PC-9 (cell line): ENCODE results near the gene BZW2.

Experiments used
- CTCF ChIP-seq: fragments of 200-600 bp; sonication (generic); conservative IDR thresholded peaks from 2 replicates; pipeline ENCODE4 v1.6.1; 2017; ENCODE audit warnings: mixed run types, antibody characterized with exemption, mild to moderate bottlenecking, moderate library complexity
- EZH2 ChIP-seq: fragments of 200-600 bp; sonication (generic); IDR thresholded peaks from 2 replicates; pipeline ENCODE4 v1.8.0; 2017; ENCODE audit warnings: antibody characterized with exemption, low read depth

GRCh38 chr7:16693601-16694318 lies 47.8 kb downstream of the BZW2 start:
- TF ChIP-seq CTCF (no peak), EZH2 (no peak)
